ENCODE results near the gene TPO.

- TF ChIP-seq CTCF (IDR thresholded peaks at IDR 0.05) (no peak), POLR2A (IDR thresholded peaks at IDR 0.05) (no peak)
Observed at GRCh38 chr2:1446301-1446700, 33.0 kb downstream of the TPO start.

Measured in Peyer's patch (tissue), 4 donors.